ENCODE results near the gene ALDH3A1.

GRCh38 chr17:19713462-19713861 lies 34.6 kb downstream of the ALDH3A1 start:
- TF ChIP-seq, protein P1, sequence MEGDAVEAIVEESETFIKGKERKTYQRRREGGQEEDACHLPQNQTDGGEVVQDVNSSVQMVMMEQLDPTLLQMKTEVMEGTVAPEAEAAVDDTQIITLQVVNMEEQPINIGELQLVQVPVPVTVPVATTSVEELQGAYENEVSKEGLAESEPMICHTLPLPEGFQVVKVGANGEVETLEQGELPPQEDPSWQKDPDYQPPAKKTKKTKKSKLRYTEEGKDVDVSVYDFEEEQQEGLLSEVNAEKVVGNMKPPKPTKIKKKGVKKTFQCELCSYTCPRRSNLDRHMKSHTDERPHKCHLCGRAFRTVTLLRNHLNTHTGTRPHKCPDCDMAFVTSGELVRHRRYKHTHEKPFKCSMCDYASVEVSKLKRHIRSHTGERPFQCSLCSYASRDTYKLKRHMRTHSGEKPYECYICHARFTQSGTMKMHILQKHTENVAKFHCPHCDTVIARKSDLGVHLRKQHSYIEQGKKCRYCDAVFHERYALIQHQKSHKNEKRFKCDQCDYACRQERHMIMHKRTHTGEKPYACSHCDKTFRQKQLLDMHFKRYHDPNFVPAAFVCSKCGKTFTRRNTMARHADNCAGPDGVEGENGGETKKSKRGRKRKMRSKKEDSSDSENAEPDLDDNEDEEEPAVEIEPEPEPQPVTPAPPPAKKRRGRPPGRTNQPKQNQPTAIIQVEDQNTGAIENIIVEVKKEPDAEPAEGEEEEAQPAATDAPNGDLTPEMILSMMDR (IDR thresholded peaks at IDR 0.05; ENCODE audit: extremely low read depth in 1 of 2, insufficient read depth in 1 of 2, low read depth in 1 of 2, low read length in 2 of 2), result peak in 1 of 2 donors; percentile 10
- TF ChIP-seq FOS (IDR thresholded peaks at IDR 0.05; ENCODE audit: borderline replicate concordance, insufficient read depth, low read length) (no peak), POLR2A (IDR thresholded peaks at IDR 0.05; ENCODE audit: low read depth, low read length) (no peak)

All from endothelial cell of umbilical vein (primary cell).